GM19035 (cell line): ENCODE results near the gene PGAM2.

Experiments
- ATAC-seq: cut with Tn5 transposase; IDR thresholded peaks from one replicate; pipeline ENCODE4 v1.9.1; 2021; ENCODE audit not compliant: unreplicated experiment

The PGAM2 gene

GRCh38 chr7:44086627-44087026 is 21.3 kb upstream of the PGAM2 start:
- ATAC-seq: no peak

DNA sequence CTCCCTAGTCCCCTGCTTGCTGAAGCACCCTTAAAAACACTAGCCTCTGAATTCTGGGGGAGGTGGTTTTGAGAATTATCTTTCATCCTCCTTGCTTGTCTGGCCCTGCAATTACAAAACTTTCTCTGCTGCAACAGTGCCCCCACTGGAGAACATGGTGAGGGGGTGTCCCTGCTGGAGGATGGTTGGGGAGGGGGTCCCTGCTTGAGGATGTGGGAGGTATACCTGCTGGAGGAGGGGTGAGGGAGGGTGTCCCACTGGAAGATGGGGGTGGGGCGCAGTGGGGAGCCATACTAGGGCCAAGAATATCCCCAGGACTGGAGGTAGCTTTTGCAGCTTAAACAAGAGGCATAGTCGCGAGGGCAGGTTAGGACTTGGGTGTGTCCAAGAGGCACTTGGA is 20.2 kb upstream of the PGAM2 start:
- ATAC-seq: no peak

DNA sequence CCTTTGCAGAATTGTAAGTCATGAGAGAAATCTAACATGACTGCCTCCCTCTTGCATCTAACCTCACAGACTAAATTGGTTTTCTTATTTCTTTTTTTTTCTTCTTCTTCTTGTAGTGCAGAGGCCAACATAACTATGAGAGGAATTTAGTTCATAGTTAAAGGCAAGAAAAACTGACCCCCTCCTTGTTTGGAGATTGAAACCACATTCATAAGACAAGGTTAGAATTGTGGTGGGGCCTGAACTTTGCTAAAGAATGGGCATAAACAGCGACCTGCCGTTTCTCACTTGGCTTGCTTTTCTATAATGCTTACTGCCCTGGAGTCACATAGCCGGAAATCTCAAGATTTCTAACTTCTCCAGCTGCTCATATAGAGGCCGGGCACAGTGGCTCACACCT is 19.3 kb upstream of the PGAM2 start:
- ATAC-seq: no peak

- no peak for ATAC-seq
Measured at GRCh38 chr7:44083796-44084195, 18.4 kb upstream of the PGAM2 start.

GRCh38 chr7:44082541-44083207 is 17.3 kb upstream of the PGAM2 start:
- peak; percentile 90 for ATAC-seq

GRCh38 chr7:44081266-44081748 is 15.9 kb upstream of the PGAM2 start:
- ATAC-seq: no peak

GRCh38 chr7:44080686-44081265 is 15.4 kb upstream of the PGAM2 start:
- ATAC-seq: no peak

GRCh38 chr7:44080118-44080517 is 14.8 kb upstream of the PGAM2 start:
- no peak for ATAC-seq

DNA sequence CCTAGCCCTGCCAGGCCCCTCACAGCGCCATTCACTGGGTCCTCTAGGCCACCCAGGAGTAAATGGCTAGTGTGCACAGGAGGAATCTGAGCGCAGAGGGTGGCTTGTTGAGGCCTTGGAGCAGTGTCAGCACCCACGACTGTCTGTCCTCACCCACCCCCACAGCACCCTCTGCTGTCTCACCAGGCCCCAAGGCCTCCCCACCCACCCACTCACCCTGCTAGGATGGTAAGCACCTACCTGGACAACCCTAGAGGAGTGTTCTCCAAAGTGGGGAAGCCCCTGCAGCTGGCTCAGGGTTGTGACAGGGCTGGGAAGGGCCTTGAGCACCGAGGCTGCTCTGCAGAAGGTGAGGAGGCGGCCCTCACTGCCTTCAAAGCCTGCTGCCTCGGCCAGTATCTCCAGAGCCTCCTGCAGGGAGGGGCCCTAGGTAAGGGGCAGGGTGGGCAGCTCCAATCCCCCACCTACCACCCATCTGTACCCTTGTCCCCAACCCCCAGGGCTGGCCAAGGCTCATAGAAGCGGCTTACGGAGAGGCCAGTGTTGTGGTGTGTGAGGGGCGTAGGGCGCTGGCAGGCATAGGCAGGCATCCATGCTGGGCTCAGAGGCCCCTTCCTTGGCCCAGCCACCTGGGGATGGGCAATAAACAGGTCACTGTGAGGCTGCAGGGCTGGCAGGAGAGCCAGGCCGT is 14.1 kb upstream of the PGAM2 start:
- no peak for ATAC-seq

DNA sequence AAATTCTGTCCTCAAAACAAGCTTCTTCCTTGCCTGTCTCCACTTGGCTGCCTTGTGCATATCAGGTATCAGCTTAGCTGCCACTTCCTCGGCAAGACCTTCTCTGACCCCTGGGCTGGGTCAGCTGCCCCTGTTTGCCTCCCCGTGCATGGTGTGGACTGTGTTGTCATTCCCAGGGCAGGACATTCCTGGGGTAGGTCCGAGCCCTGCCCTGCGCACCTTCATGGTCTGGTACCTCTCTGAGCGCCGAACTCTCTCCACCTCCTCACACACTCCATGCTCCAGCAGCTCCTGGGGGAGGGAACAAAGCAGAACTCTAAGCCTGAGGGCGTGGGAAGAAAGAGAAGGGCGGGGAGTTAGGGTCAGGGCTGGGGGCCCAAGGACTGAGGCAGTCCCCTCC is 13.2 kb upstream of the PGAM2 start:
- ATAC-seq: no peak

DNA sequence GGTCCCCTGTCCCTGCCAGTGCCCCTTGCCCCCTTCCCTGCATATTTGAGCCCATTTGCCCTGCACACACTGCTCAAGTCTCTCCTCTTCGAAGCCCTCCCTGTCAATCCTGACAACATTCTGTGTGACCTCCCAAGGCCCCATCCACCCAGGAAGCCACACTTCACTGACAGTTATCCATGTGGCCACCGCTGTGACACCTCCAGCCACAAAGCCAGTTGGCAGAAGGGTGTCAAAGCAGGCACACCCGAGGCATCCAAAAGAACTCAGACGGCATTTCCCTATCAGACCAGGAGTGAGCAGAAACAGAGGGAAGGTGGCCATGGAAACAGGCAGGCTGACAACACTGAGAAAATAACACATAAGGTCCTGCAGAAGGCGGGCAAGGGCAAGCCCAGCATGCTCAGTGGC is 12.3 kb upstream of the PGAM2 start:
- ATAC-seq: no peak

- ATAC-seq: no peak
Measured at GRCh38 chr7:44077061-44077460, 11.7 kb upstream of the PGAM2 start.

DNA sequence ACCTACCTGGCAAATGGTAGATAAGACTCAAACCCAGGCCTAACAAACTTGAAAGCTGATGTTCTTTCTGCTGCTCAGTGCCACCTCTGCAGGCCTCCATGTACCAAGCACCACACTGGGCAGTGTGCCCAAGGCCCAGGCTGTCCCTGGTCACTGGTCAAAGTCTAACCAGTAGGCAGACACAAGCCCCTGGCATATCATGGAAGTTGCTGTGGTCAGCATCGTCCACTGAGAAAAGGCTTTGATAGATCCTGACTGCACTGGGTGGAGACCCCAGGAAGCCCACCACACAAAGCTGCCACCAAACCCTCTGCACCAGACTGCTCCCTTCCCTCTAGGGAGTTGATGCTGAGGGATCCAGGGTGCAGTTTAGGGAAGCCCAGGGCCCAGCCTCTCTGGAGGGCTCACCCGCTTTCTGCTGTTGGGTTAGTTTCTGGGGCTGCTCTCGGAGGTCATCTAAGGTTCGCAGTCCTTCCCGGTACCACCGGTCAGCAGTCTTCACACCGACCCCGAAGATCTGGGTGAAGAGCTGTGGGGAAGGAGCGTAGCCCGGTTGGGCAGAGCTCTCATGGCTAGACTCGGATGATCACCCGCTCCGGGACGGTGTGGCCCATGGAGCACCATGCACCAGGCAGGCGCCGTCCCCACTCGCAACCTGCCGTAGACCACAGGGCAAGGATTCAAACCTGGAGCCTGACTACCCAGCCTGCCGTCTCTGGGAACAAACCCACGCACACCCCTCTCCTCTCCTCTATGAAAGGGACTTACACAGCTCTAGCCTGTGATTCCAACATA is 10.9 kb upstream of the PGAM2 start:
- ATAC-seq: no peak

- ATAC-seq: no peak
Measured at GRCh38 chr7:44075296-44076075, 10.1 kb upstream of the PGAM2 start.

GRCh38 chr7:44074349-44074695 is 9.0 kb upstream of the PGAM2 start:
- ATAC-seq: peak; percentile 11

DNA sequence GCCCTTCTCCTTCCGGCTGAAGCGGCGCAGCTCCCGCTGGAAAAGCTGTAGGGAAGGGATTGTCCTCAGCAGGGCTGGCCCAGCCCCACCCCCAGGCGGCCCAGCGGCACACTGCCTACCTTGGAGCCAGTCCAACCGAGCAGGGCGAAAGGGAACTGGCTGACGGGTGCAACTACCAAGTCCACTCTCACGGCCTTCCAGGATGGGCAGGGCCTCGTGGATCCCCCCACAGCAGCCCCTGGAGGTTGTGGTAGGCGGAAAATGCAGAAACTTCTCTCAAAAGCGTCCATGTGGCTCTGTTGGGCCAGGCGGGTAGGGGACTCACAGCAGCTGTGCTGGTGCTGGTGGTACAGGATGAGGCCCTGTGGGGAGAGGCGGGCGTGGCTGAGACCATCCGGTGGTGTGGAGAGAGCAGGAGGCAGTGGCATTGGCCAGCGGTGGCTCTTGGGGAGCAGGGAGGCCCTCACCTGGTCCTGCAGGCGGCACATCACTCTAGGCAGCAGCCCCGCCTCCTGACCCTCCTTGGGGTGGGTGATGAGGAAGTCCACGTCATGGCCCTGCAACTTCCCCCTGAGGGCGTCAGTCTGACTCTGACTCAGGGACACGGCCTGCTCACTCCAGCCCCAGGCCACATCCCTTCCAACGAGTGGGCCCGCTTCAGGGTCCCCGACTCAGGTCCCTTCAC is 8.4 kb upstream of the PGAM2 start:
- peak; percentile 66 for ATAC-seq

DNA sequence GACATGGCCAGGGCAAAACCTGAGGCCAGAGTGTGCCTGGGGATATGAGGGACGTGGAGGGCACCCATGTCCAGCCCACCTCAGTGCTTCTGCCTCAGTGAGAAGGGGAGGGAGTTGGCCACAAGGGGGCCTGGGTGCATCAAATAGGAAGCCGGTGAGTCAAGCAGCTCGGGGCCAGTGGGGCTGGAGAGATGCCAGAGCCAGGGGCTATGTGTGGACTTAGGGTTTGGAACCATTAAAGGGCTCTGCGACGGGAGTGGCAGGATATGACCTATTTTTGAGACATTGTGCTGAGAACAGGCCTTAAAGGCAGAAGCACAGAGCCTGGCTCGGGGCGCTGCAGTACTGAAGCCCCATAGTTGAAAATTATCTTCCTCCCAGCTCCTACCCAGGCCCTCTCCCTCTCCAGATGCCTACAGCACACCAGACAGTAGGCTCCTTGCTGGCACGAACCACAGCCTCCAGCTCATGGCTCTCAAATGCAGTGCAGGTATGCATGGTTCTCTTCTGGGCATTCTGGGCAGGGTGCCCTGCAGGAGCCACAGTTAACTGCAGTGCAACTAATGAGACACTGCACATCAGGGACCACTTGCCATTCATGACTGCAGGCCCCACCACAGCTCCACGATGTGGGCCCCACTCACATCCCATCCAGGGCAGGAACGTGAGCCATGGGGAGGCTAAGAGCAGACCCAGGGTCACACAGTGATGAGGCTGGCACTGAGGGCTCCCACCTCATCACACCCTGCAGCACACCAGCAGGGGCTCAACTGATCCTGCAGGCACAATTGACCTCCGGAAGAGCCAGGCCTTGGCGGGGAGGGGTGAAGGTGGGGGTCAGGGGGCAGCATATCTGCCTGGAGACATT is 7.2 kb upstream of the PGAM2 start:
- ATAC-seq: no peak

DNA sequence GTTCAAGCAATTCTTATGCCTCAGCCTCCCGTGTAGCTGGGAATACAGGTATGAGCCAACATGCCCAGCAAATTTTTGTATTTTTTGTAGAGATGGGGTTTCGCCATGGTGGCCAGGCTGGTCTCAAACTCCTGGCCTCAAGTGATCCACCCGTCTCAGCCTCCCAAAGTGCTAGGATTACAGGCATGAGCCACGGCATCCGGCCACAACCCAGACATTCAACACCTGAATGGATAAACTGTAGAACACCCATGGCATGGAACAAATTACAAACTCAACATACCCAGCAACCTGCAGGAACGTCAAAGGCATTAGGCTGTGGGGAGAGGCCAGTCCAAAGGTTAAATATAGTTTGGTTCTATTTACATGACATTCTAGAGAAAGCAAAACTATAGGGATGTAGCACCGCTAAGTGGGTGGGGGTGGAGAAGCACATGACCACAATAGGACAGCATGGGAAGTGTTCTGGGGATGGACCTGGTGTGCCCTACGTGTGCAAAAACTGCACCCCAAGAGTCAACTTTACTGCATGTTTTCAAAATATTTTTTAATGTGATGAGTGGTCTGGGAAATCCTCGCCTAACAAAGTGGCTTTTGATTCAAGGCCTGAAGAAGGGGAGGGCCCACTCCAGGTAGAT is 6.5 kb upstream of the PGAM2 start:
- ATAC-seq: no peak

DNA sequence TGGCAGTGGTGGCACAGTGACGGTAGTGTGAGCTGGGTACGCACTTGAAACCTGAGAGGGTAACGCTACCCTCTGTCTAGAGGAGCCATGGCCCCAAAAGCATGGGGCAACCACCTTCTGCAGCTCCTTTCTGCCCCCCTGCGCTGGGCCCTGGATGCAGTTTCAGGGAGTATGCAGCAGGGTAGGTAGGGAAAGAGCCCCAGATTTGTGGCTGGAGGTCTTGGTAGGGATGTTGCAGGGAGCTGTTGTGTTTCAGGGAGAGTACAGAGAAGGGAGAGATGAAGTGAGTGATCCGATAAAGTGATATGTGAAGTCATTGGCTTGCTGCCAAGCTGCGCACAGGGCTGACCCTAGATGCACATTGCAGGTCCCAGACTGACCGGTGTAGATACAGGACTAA is 2.7 kb upstream of the PGAM2 start:
- ATAC-seq: no peak
